Pons (tissue), 1 donor: ENCODE data around the gene MLXIP.
"Not testable (repeated sequence)": the region's sequence is repeated elsewhere in the genome, so short reads cannot be mapped to it uniquely, and the experiment has no call there.

Source experiments
- DNase-seq: peaks from one replicate; pipeline ENCODE4 v3.0.0-alpha.2; 2016; ENCODE audit warnings: low spot score

MLXIP gene

GRCh38 chr12:122078141-122079032 is at the start of gene MLXIP:
TSS of gene MLXIP (plus strand) at chr12:122078756. CDS start at chr12:122078854, 98 bp downstream.
- DNase-seq, result peak; percentile 85

- no peak for DNase-seq
Measured at GRCh38 chr12:122028905-122029560, 49.5 kb upstream of the MLXIP start.

GRCh38 chr12:122029620-122030423 is 48.7 kb upstream of the MLXIP start:
- DNase-seq, result no peak

- DNase-seq, result no peak
Measured at GRCh38 chr12:122030424-122031035, 48.0 kb upstream of the MLXIP start.

GRCh38 chr12:122031342-122032216 is 47.0 kb upstream of the MLXIP start:
- no peak for DNase-seq

- DNase-seq, result no peak
Measured at GRCh38 chr12:122032580-122032979, 46.0 kb upstream of the MLXIP start.

- no peak for DNase-seq
Measured at GRCh38 chr12:122035292-122035691, 43.3 kb upstream of the MLXIP start.

- no peak for DNase-seq
Measured at GRCh38 chr12:122036153-122036552, 42.4 kb upstream of the MLXIP start.

- no peak for DNase-seq
Measured at GRCh38 chr12:122040579-122041386, 37.8 kb upstream of the MLXIP start.

- DNase-seq, result not testable (repeated sequence)
Measured at GRCh38 chr12:122041458-122041857, 37.1 kb upstream of the MLXIP start.

- no peak for DNase-seq
Measured at GRCh38 chr12:122042910-122043309, 35.6 kb upstream of the MLXIP start.

- no peak for DNase-seq
Measured at GRCh38 chr12:122043476-122043875, 35.1 kb upstream of the MLXIP start.

GRCh38 chr12:122045262-122045661 is 33.3 kb upstream of the MLXIP start:
- no peak for DNase-seq

- no peak for DNase-seq
Measured at GRCh38 chr12:122046145-122046544, 32.4 kb upstream of the MLXIP start.

GRCh38 chr12:122048151-122048550 is 30.4 kb upstream of the MLXIP start:
- no peak for DNase-seq

- no peak for DNase-seq
Measured at GRCh38 chr12:122049827-122050226, 28.7 kb upstream of the MLXIP start.

GRCh38 chr12:122050706-122051105 is 27.9 kb upstream of the MLXIP start:
- DNase-seq, result no peak

GRCh38 chr12:122051231-122051876 is 27.2 kb upstream of the MLXIP start:
- no peak for DNase-seq

GRCh38 chr12:122052285-122052684 is 26.3 kb upstream of the MLXIP start:
- DNase-seq, result no peak
